Stomach smooth muscle (tissue), 2 donors: ENCODE measurements around the gene FZR1.
"Not testable (repeated sequence)": the region's sequence is repeated elsewhere in the genome, so short reads cannot be mapped to it uniquely, and the experiment has no call there.

ENCODE experiments used
- H3K27ac ChIP-seq: one replicate; pipeline ENCODE4 v1.7.0; 2013; ENCODE audit warnings: mild to moderate bottlenecking, low read length, inconsistent platforms
- H3K27me3 ChIP-seq, 2 donors: one replicate each; pipeline ENCODE4 v1.7.0; 2013; ENCODE audit warnings: low read length in 2 of 2; ENCODE audit not compliant: insufficient read depth in 2 of 2, control insufficient read depth in 1 of 2
- H3K36me3 ChIP-seq, 2 donors: one replicate each; pipeline ENCODE4 v1.7.0; 2013; ENCODE audit warnings: low read length in 2 of 2; ENCODE audit not compliant: control insufficient read depth in 2 of 2, insufficient read depth in 2 of 2
- H3K4me1 ChIP-seq: one replicate; pipeline ENCODE4 v1.7.0; 2013; ENCODE audit warnings: low read length; ENCODE audit not compliant: control insufficient read depth, insufficient read depth
- H3K4me3 ChIP-seq, 2 donors: one replicate each; pipeline ENCODE4 v1.7.0; 2013; ENCODE audit warnings: low read length in 2 of 2
- H3K9ac ChIP-seq, 2 donors: one replicate each; pipeline ENCODE4 v1.7.0; 2013; ENCODE audit warnings: low read length in 2 of 2, mild to moderate bottlenecking in 1 of 2
- H3K9me3 ChIP-seq, 2 donors: one replicate each; pipeline ENCODE4 v1.7.0; 2013; ENCODE audit warnings: low read length in 2 of 2; ENCODE audit not compliant: control insufficient read depth in 2 of 2
- donor health status: healthy.
- donor health status: Pancreatic carcinoma.

FZR1 gene

GRCh38 chr19:3497757-3498520 lies 8.2 kb upstream of the FZR1 start:
- no peak overlapping the region for H3K4me3 ChIP-seq
- H3K4me1 ChIP-seq, result peaks cover 11% of the 10 kb centered on the region
- no peaks in the 10 kb centered on the region for H3K27me3 ChIP-seq
- H3K9me3 ChIP-seq, result no peaks in the 10 kb centered on the region
- H3K36me3 ChIP-seq, result peaks cover 14 to 20% of the 10 kb centered on the region in 2 donors
- no peak overlapping the region for H3K27ac ChIP-seq
- no peak overlapping the region for H3K9ac ChIP-seq

DNA sequence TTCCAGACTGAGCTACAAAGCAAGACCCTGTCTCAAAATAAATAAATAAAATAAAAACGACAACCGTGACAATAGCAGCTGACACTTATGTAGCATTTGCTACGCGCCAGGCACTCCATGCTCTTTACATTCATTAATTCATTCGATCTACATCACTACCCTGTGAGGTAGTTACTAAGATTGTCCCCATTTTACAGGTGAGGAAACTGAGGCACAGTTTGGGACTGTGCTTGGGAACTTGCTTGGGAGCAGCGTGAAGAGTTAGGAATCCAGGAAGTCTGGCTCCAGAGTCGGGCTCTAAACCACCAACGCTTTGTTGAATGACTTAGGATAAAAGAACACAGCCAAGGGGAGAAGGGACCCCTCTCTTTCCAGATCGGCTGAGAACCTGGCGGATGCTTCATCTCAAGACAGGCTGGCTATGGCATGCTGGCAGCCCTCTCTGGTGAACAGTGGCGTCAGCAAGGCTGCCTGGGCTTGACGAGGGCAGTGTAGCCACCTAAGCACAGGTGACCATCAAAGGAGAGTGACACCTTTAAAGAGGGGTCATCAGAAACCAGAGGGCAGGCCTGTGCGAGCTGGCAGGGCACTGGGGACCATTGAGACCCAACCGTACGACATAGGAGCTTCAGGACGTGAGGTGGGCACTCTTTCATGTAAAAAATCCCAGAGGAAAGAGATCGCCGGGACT lies 6.2 kb upstream of the FZR1 start:
- peak overlapping the region; percentile 94 to 96 for H3K9ac ChIP-seq
- peak overlapping the region; percentile 93 for H3K27ac ChIP-seq
- peak overlapping the region; percentile 99 for H3K4me3 ChIP-seq
- H3K36me3 ChIP-seq, result peaks cover 9 to 14% of the 10 kb centered on the region in 2 donors
- H3K27me3 ChIP-seq, result no peaks in the 10 kb centered on the region
- peaks cover 11% of the 10 kb centered on the region for H3K4me1 ChIP-seq
- H3K9me3 ChIP-seq, result no peaks in the 10 kb centered on the region

DNA sequence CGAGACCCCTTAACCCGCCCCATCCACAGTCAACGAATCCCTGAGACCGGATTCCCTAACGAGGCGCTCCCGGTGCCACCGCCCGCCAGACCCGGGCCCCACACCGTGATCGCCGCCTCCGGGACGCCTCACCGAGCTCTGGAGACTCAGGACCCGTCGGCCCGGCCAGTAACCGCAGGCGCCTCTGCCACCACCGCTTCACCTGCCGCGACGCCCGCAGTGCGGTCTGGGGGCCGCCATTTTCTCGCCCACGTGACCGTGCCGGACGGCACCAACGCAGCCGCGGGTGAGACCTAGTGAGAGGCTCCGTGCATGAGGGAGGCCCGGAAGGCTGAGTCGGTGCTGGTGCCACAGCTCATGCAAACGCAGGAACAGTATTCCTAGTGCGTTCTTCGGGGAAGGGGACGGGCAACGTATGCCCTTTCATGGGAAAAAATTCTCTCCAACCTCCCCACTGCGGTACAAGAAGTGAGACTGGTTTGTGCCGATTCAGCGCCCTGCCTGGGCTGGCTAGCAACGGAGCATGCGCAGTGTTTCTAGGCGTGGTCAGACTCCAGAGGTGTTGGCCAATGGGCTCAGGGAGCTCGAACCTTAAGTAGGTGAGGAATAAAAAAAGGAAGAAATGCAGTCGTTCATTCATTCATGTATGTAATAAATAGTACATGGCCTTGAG lies 5.5 kb upstream of the FZR1 start, which contains the start of gene DOHH:
TSS of gene DOHH (minus strand) at position 246 of the 673 bp plus-strand sequence. CDS start 3,860 bp downstream, outside the sequence.
- H3K27me3 ChIP-seq, result no peaks in the 10 kb centered on the region
- H3K9ac ChIP-seq, result peak within 1 kb of the TSS; percentile 94 to 96
- H3K4me3 ChIP-seq, result peak within 1 kb of the TSS; percentile 99
- no peaks in the 10 kb centered on the region for H3K9me3 ChIP-seq
- peak within 1 kb of the TSS; percentile 93 for H3K27ac ChIP-seq
- H3K4me1 ChIP-seq, result peaks cover 13% of the 10 kb centered on the region
- peaks cover 6 to 10% of the 10 kb centered on the region in 2 donors for H3K36me3 ChIP-seq

DNA sequence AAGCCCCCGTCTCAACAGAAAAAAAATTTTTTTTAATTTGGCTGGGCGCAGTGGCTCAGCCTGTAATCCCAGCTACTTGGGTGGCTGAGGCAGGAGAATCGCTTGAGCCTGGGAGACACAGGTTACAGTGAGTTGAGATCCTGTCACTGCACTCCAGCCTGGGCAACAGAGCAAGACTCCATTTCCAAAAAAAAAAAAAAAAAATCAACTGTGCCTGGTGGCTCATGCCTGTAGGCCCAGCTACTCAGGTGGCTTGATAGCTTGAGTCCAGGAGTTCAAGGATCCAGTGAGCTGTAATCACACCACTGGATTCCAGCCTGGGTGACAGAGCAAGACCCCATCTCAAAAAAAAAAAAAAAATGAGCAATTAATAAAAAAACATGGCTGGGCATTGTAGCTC lies 4.3 kb upstream of the FZR1 start:
- H3K9ac ChIP-seq, result no peak overlapping the region
- H3K27ac ChIP-seq, result no peak overlapping the region
- H3K4me1 ChIP-seq, result peaks cover 14% of the 10 kb centered on the region
- H3K9me3 ChIP-seq, result no peaks in the 10 kb centered on the region
- no peaks in the 10 kb centered on the region for H3K27me3 ChIP-seq
- no peak overlapping the region for H3K4me3 ChIP-seq
- H3K36me3 ChIP-seq, result peaks cover 2 to 5% of the 10 kb centered on the region in 2 donors

DNA sequence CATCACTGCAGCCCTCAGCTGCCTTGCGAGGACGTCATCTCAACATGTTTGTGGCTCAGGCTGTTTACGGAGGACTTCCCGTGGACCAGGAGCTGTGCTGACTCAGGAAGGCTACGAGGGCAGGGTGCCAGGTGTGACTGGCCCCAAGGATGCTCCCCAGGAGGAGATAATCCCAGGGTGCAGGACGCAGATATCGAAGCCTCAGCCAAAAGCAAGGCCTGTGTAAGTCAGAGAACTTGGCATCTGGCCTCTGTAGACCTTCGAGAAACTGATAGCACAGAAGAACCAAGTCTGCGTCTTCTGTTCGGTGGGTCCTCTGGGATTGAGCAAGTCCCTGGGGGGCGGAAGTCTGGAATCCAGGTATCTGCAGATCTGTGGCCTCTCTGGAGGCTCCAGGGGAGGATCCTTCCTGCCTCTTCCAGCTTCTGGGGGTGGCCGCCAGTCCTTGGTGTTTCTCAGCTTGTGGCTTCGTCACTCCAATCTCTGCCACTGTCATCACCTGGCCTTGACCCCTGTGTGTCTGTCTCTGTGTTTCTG lies 3.0 kb upstream of the FZR1 start:
- Histone ChIP-seq H3K9ac (no peak overlapping the region), H3K27me3 (no peaks in the 10 kb centered on the region), H3K36me3 (no peaks in the 10 kb centered on the region), H3K4me1 (peaks cover 22% of the 10 kb centered on the region), H3K9me3 (no peaks in the 10 kb centered on the region), H3K4me3 (no peak overlapping the region), H3K27ac (no peak overlapping the region)

DNA sequence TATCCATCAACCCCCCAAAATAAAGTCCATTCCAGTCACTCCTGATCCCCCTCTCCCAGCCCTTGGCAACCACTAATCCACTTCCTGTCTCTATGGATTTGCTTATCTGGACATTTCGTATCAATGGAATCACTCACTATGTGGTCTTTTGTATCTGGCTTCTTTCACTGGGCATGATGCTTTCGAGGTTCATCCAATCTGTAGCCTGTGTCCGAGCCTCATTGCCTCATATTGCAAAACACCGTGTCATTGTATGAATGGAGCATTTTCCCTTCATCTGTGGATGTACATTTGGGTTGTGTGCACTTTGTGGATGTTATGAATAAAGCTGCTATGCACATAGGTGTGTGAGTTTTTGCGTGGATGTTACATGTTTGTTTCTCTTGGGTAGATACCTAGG lies 1.4 kb upstream of the FZR1 start:
- Histone ChIP-seq H3K4me3 (no peak overlapping the region), H3K36me3 (no peaks in the 10 kb centered on the region), H3K4me1 (peaks cover 26% of the 10 kb centered on the region), H3K27ac (no peak overlapping the region), H3K9me3 (no peaks in the 10 kb centered on the region), H3K27me3 (no peaks in the 10 kb centered on the region), H3K9ac (no peak overlapping the region)

DNA sequence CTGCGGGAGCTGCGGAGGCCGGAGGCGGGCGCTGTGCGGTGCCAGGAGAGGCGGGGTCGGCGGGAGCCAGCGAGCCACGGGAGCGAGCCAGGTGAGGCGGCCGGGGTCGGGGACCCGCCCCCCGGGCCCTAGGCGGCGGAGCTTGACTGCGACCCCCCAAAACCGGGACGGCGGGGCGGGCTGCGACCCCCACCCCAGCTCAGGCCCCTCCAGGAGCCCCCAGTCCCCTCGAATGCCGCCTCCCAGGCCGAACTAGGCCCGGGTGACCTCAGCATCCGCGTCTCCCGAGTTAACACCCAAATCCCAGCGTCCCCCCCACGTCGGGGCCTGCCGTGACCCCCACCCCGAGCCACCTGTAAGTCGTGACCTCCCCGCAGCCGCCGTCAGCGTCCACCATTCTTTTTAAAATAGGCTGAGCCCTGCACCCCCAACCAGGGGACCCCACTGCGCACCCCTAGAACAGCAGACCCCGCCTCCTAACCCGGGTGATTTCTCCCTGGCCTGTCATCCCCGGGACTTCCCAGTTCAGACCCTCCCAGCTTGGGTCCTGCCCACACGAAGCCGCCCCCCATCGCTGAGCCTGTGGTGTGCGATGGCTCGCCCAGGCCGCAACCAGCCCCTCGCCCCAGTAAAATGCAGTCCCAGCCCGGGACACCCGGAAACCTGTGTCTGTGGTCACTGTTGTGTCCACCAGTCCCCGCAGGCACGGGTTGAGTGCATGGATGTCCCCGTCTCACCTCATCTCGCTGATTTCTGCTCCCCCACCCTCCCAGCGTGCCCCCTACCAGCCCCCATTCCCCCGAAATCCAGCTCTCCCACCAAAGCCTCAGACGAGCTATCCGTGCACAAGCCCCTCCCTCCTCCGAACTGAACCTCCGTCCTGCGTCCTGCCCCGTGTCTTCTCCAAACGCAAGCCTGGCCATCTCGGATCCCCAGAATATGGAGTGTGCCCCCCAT lies 551 bp downstream of the FZR1 start:
- H3K36me3 ChIP-seq, result no peaks in the 10 kb centered on the region
- peaks cover 21% of the 10 kb centered on the region for H3K4me1 ChIP-seq
- H3K27ac ChIP-seq, result peak overlapping the region; percentile 69

GRCh38 chr19:3507371-3508120 lies 1.4 kb downstream of the FZR1 start:
- Histone ChIP-seq H3K36me3 (no peaks in the 10 kb centered on the region), H3K9ac (peak overlapping the region; percentile 60 to 82), H3K4me1 (peaks cover 23% of the 10 kb centered on the region), H3K27me3 (no peaks in the 10 kb centered on the region), H3K9me3 (no peaks in the 10 kb centered on the region), H3K4me3 (peak overlapping the region; percentile 73 to 97), H3K27ac (no peak overlapping the region)

More for the DNA sequence above, 551 bp downstream of the FZR1 start:
- Histone ChIP-seq H3K27me3 (no peaks in the 10 kb centered on the region), H3K9ac (peak overlapping the region; percentile 82 to 83), H3K9me3 (no peaks in the 10 kb centered on the region), H3K4me3 (peak overlapping the region; percentile 73 to 97)

DNA sequence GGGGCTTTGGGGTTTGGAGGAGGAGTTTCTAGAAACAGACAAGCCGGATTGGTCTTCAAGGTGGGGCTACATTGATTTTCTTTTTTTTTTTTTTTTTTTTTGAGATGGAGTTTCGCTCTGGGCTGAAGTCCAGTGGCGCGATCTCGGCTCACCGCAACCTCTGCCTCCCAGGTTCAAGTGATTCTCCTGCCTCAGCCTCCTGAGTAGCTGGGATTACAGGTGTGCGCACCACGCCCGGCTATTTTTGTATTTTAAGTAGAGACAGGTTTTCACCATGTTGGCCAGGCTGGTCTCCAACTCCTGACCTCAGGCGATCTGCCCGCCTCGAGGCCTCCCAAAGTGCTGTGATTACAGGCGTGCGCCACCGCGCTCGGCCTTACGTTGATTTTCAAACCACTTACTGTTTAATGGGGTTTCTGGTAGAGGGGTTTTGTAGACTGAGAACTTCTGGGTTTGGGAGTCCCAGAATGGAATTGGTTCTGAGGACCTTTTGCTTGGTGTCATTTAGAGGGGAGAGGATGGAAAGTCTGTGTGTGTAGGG lies 2.1 kb downstream of the FZR1 start:
- H3K4me1 ChIP-seq, result peaks cover 23% of the 10 kb centered on the region
- not testable (repeated sequence) for H3K27ac ChIP-seq, H3K27me3 ChIP-seq, H3K9me3 ChIP-seq, H3K36me3 ChIP-seq, H3K4me3 ChIP-seq, H3K9ac ChIP-seq
